H1 (cell line): Measurements from ENCODE around the gene CLTCL1. TPM values are rescaled to one million over a fixed set of nuclear protein-coding genes. Genes with fewer than 3 reads are reported as not detected.

ENCODE experiments used
- HDAC6 ChIP-seq: IDR thresholded peaks from one replicate; pipeline ENCODE4 v1.7.1; 2012; ENCODE audit warnings: low read depth, mild to moderate bottlenecking, inconsistent platforms, low read length, moderate library complexity
- NRF1 ChIP-seq: IDR thresholded peaks from 2 replicates; pipeline ENCODE4 v1.6.1; 2011; ENCODE audit warnings: mild to moderate bottlenecking, low read depth, low read length, improper control_type of control experiment
- polyA plus RNA-seq, 7 experiments: library from polyadenylated mRNA; depleted of rRNA in 3 of 7; stranded (reverse) in 5 of 7; unstranded in 2 of 7; fragments of >200 nt in 5 of 7; fragments of 200-250 nt in 2 of 7; gene quantifications; 1 replicate in 5 of 7; 2 replicates in 1 of 7; 4 replicates in 1 of 7; pipeline versions ENCODE4 v1.2.1 to v1.2.3, GENCODE V29; 2011 to 2013; ENCODE audit warnings: missing spikeins in 2 of 7, mixed read lengths in 2 of 7
- total RNA-seq: library from RNA; stranded (reverse); fragmentation: NEBNext Ultra II Directional; extraction: Animal tissue kit (Norgen Biotek cat#: 25700); gene quantifications from 2 replicates; pipeline ENCODE4 v1.2.1, GENCODE V29; 2021

The CLTCL1 gene
- total and polyA plus RNA-seq, 2 of the 8 experiments (the other 6 are each of a cell fraction or from before 2014, with no cell fraction given): 12.4 to 17.0 TPM

GRCh38 chr22:19234126-19234896 is 57.2 kb downstream of the CLTCL1 start (continued):
- no peak for TF ChIP-seq NRF1
- no peak for TF ChIP-seq HDAC6
